GM21515 (cell line): ENCODE data around the gene EIPR1.
"Not testable (repeated sequence)": the region's sequence is repeated elsewhere in the genome, so short reads cannot be mapped to it uniquely, and the experiment has no call there.

Source experiments
- ATAC-seq: cut with Tn5 transposase; IDR thresholded peaks from one replicate; pipeline ENCODE4 v1.9.1; 2021; ENCODE audit not compliant: unreplicated experiment

The EIPR1 gene

GRCh38 chr2:3181416-3182010 lies 196.1 kb downstream of the EIPR1 start:
- no peak for ATAC-seq

GRCh38 chr2:3180909-3181221 lies 196.8 kb downstream of the EIPR1 start:
- ATAC-seq: not testable (repeated sequence)

- ATAC-seq: no peak
Observed at GRCh38 chr2:3180082-3180908, 197.3 kb downstream of the EIPR1 start.

- ATAC-seq: no peak
Observed at GRCh38 chr2:3179626-3180025, 198.0 kb downstream of the EIPR1 start.

- no peak for ATAC-seq
Observed at GRCh38 chr2:3179208-3179607, 198.4 kb downstream of the EIPR1 start.

GRCh38 chr2:3178578-3179031 lies 199.0 kb downstream of the EIPR1 start:
- no peak for ATAC-seq

- no peak for ATAC-seq
Observed at GRCh38 chr2:3177891-3178577, 199.6 kb downstream of the EIPR1 start.

- no peak for ATAC-seq
Observed at GRCh38 chr2:3176869-3177255, 200.8 kb downstream of the EIPR1 start.

- ATAC-seq: no peak
Observed at GRCh38 chr2:3176071-3176868, 201.3 kb downstream of the EIPR1 start.

- no peak for ATAC-seq
Observed at GRCh38 chr2:3175568-3175955, 202.1 kb downstream of the EIPR1 start.

- no peak for ATAC-seq
Observed at GRCh38 chr2:3174626-3175567, 202.7 kb downstream of the EIPR1 start.

GRCh38 chr2:3173031-3173430 lies 204.6 kb downstream of the EIPR1 start:
- ATAC-seq: no peak

GRCh38 chr2:3172265-3172935 lies 205.2 kb downstream of the EIPR1 start:
- no peak for ATAC-seq

- no peak for ATAC-seq
Observed at GRCh38 chr2:3171564-3172264, 205.9 kb downstream of the EIPR1 start.

GRCh38 chr2:3170792-3171455 lies 206.7 kb downstream of the EIPR1 start:
- no peak for ATAC-seq

- ATAC-seq: no peak
Observed at GRCh38 chr2:3169106-3169870, 208.3 kb downstream of the EIPR1 start.

- no peak for ATAC-seq
Observed at GRCh38 chr2:3168230-3168891, 209.3 kb downstream of the EIPR1 start.
